Esophagus squamous epithelium (tissue), 4 donors: ENCODE results near the gene FHIT.

ENCODE experiments used
- CTCF ChIP-seq, 6 experiments: fragments of 450-650 bp in 4 of 6; fragments of 200-600 bp in 2 of 6; sonication (generic) in 2 of 6; IDR thresholded peaks; one replicate each; pipeline ENCODE4 v1.5.1; 2016 to 2019; ENCODE audit warnings: antibody characterized with exemption in 6 of 6, mild to moderate bottlenecking in 4 of 6, moderate library complexity in 4 of 6
- POLR2A ChIP-seq, 4 donors: fragments of 450-650 bp; IDR thresholded peaks; one replicate each; pipeline ENCODE4 v1.6.1; 2017; ENCODE audit warnings: antibody characterized with exemption in 4 of 4, mild to moderate bottlenecking in 4 of 4, moderate library complexity in 3 of 4

- TF ChIP-seq CTCF (IDR thresholded peaks at IDR 0.05): no peak
- TF ChIP-seq POLR2A (IDR thresholded peaks at IDR 0.05): no peak
These were observed 49.5 kb upstream of the FHIT start for GRCh38 chr3:61300786-61301185.
